HG02885 (cell line): ENCODE results near the gene STRADB.
"Not testable (repeated sequence)": the region's sequence is repeated elsewhere in the genome, so short reads cannot be mapped to it uniquely, and the experiment has no call there.

ENCODE experiments used
- ATAC-seq: cut with Tn5 transposase; IDR thresholded peaks from one replicate; pipeline ENCODE4 v1.9.1; 2021; ENCODE audit warnings: mild to moderate bottlenecking; ENCODE audit not compliant: unreplicated experiment, poor library complexity

The STRADB gene

DNA sequence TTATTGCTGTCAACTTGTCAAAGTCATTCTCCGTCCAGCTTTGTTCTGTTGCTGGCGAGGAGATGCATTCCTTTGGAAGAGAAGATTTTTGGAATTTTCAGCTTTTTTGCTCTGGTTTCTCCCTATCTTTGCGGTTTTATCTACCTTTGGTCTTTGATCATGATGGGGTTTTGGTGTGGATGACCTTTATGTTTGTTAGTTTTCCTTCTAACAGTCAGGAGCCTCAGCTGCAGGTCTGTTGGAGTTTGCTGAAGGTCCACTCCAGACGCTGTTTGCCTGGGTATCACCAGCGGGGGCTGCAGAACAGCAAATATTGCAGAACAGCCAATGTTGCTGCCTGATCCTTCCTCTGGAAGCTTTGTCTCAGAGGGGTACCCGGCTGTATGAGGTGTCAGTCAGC lies 21.7 kb upstream of the STRADB start:
- ATAC-seq, result not testable (repeated sequence)

DNA sequence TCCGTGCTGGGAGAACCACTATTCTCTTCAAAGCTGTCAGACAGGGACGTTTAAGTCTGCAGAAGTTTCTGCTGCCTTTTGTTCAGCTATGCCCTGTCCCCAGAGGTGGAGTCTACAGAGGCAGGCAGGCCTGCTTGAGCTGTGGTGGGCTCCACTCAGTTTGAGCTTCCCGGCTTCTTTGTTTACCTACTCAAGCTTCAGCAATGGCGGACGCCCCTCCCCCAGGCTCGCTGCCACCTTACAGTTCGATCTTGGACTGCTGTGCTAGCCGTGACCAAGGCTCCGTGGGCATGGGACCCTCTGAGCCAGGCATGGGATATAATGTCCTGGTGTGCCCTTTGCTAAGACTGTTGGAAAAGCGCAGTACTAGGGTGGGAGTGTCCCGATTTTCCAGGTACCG lies 21.2 kb upstream of the STRADB start:
- ATAC-seq, result not testable (repeated sequence)

DNA sequence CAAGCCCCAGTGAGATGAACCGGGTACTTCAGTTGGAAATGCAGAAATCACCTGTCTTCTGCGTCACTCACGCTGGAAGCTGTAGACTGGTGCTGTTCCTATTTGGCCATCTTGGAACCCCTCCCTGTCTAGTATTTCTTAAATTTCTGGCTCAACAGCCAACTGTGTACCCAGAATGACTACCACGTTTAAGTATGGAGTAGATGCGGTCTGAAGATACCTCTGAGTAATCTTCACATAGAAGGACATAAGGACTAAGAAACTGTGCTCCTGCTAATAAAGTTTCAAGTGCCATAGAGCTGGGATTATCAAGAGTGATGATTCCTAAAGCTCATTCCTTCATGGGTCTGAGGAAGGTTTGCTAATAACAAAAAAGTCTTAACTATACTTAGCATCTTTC lies 20.7 kb upstream of the STRADB start:
- no peak for ATAC-seq

DNA sequence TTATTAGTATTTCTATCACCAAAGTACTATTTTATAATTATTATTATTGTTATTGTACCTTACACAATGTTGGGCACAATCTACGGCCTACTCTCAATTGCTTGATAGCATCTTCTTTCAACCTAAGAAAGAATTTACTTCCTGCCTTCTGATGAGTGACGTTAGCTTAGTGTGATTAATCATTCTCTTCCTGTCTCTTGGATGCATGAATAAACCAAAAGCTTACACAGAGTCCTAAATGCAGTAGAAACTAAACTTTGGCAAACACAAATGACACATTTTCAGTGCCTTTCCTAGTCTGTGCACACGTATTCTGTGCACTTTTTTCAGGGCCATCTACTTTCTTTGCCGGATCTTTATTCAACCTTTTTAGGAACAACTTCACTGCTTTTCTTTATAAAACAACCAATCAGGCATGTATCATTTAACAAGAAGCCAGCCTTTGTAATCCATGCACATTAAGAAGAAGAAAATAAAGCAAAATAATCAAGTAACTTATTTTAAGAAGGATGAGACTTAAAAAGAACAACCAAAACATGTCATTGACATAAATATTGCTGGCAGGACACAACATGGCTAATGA lies 19.4 kb upstream of the STRADB start:
- ATAC-seq, result no peak

DNA sequence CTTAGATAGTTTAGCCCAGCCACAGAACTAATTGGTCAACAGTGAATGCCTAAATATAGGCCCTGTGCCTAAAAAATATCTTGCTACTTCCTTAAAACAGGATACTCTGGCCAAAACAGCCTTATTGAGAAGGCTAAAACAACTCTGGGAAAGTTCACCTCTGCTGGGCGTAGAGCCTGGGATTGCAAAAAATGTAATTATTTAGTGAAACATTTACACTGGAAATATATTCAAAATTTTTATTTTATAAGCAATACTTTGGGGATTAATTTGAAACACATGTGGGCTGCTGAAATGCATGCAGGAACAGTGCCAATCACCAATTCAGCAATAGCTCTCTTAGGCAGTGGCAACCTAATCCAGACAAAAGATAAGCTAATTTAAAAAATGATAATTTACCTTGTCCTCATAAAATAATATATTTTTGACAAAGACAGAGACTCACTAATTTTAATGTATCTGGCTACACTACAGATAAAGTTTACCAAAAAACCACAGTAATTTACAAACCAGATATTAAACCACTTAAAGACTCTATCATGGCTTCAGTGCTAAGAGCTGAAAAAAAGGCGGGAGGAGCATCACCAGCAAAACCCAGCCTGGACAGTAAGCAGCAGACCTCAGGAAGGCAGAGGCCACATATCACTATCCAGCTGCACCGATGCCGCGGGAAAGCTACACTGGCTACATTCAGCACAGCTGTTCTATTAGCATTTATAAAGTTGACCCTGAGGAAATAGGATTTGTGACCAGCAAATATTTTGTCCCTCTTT lies 18.7 kb upstream of the STRADB start:
- no peak for ATAC-seq

DNA sequence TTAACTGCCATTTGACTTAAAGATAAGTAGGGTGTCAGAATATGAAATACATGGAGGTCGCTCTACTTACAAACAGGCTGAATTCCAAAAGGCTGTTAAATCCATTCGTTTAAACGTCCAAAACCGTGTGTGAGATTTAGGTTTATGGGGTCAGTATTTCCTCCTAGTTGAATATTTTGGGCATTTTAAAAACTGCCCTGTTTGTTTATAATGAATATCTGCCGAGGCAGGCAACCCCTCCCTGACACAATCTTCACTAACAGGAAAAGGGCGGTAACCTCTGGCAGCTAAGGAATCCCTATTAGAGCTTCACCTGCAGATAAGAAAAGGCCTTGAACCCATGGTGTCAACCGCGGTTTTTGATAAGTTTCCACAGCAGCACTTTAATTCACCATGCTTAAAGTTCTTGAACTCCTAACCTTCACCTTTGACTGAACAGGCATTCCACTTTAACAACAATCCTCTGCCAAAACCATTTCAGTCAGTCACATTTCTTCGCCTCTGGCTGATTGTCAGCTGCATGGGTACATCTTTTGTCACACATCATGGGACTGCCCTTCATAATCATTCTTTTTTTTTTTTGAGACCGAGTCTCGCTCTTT lies 18.0 kb upstream of the STRADB start:
- no peak for ATAC-seq

DNA sequence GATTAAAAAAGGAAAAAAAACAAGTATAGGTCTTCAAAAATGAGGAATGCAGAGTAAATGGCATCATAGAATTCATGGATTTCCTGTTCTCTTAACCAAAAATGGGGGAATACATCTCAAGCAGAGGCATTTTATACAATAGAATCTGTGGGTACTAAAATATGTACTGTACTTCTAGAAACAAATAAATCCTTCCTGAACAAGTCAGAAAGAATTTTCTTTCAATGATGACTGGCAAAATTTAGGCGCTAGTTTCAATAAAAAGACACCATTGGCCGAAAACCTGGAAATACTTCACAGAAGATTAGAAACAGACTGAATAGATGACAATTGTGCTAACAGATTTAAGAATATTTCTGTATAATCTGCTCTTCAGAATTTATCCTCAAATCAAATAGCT lies 15.4 kb upstream of the STRADB start:
- no peak for ATAC-seq

DNA sequence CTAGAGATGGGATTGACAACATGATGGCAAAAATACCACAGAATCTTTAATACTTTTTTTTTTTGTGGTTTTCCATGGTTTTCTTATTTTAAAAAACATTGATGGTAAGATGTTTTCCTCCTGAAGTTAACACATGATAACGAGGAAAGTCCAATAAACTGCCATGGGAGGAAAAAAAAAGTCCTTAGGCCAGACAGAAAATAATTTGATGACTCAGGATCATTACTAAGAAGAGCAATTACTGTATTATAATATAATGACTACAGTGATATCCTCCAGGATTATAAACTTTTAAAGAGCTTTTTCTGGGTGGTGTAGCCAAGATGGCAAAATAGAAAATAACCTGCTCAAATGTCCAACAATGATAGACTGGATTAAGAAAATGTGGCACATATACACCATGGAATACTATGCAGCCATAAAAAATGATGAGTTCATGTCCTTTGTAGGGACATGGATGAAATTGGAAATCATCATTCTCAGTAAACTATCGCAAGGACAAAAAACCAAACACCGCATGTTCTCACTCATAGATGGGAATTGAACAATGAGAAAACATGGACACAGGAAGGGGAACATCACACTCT lies 12.1 kb upstream of the STRADB start:
- ATAC-seq, result not testable (repeated sequence)

DNA sequence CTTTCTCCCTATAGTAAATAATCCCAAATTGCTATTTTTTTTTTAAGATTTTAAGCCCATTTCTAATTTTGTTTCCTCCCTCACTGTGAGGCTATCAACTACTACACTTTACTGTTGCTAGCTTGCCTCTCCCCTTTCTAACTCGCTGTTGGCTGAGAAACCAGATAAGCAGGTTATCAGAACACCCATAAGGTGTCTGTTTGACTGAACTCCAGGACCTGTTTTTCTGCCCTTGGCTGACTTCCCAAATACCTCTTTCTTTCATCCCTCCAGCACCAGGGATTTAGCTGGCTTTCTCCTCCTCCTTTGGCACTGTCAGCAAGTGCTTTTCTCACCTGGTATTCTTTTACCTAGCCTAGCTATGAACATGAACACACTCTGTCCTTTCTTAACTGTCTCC lies 11.4 kb upstream of the STRADB start:
- ATAC-seq, result no peak

DNA sequence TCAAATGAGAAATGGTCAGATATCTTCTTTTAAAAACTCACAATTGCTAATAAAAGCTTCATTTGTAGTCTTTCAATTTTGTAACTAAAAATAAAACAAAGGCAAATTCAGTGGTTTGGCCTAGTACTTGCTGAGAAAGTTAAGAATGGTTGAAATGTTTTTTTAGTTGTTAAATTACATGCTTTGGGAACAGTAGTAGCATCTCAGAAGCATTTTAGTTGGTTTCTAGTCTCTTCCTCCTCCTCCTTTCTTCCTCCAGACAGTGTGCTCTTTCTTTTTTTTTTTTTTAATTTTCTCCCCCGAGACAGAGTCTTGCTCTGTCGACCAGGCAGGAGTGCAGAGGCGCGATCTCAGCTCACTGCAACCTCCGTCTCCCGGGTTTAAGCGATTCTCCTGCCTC lies 10.1 kb upstream of the STRADB start:
- ATAC-seq, result peak; percentile 63

DNA sequence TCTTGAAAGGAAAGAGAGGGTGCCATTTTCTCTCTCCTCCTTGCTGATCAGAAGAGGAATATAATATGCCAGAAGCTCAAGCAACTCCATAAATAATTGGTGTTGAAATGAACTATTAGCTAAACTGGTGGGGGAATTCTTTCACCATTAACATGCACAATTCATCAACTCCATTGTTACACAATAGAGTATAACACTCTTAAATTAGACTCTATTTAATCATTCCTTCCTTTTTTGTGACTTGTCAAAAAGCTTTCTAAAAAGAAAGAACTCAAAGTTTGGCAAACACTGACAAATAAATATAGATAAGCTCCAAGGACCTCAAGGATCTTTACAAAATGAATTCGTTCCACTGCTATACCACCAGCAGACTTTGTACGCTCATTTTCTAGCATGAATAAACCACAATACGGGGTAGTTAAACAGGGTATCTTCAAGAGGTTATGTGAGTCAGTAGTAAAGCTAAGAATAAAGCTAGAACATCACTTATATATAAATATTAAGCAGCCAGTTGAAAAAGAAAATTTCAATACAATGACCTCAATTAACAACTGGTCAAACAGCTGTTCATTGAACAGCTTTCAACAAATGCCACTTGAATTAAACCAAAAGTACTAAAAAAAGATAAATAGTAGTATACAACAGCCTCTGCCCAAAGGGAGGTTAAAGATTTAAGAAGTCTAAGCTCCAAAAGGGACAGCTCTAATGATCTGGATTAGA lies 6.6 kb upstream of the STRADB start:
- ATAC-seq, result no peak

DNA sequence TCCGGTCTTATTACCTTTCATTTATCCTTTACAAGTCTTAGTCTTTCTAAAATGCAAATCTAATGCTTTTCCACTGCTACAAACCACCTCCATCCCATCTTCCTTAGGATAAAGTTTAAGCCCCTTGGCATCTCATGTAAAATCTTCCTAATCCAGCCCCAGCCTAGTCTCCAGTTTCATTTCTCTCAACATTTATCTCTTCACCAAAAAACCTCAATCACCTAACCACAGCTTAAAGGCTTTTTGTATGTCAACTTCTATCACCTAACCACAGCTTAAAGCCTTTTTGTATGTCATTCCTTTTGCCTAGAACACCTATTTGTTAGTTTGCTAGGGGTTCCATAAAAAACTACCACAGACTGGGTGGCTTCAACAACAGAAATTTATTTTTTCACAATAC lies 4.5 kb upstream of the STRADB start:
- no peak for ATAC-seq

DNA sequence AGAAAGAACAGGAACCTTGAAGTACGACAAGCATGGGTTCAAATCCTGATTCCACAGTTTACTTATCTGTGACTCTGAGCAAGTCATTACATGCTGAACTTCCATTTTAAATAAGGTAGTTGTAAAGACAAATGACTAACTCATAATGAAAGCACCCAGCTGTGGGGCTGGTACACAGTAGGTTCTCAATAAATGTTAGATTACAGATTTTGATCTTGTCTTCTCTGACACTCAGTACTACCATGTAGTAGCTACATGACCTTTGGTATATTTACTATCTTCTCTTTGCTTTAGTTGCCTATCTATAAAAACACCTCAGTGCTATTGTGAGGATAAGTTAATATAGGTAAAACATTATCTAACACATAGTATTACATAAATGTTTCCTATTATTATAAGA lies 3.5 kb upstream of the STRADB start:
- ATAC-seq, result no peak

DNA sequence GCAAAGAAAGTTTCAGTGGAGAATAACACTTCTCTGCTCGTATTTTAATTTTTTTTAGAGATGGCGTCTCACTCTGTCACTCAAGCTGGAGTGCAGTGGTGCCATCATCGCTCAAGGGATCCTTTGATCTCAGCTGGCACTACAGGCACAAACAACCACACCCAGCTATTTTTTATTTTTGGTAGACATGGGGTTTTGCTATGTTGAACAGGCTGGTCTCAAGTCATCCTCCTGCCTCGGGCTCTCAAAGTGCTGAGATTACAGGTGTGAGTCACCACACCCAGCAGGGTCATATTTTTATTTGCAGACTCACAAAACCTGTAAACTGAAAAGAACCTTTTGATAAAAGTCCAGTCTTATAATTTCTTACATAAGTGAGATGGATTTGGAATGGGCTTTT lies 2.8 kb upstream of the STRADB start:
- no peak for ATAC-seq

DNA sequence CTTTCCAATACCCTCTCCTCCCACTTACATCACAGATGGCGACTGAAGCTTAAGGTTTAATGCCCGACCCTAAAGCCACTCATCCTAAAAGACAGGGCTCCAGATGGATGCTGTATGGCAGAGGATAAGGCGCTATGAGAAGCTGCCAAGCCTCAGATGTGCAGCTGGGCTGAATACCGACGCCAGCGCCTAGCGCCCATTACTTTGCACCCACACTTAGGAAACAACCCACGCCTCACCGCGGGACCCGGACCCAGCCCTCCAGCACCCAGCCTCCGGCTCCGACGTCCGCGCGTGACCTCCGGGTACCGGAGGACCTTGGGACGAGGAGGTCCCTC lies 617 bp upstream of the STRADB start:
- ATAC-seq, result peak; percentile 21

DNA sequence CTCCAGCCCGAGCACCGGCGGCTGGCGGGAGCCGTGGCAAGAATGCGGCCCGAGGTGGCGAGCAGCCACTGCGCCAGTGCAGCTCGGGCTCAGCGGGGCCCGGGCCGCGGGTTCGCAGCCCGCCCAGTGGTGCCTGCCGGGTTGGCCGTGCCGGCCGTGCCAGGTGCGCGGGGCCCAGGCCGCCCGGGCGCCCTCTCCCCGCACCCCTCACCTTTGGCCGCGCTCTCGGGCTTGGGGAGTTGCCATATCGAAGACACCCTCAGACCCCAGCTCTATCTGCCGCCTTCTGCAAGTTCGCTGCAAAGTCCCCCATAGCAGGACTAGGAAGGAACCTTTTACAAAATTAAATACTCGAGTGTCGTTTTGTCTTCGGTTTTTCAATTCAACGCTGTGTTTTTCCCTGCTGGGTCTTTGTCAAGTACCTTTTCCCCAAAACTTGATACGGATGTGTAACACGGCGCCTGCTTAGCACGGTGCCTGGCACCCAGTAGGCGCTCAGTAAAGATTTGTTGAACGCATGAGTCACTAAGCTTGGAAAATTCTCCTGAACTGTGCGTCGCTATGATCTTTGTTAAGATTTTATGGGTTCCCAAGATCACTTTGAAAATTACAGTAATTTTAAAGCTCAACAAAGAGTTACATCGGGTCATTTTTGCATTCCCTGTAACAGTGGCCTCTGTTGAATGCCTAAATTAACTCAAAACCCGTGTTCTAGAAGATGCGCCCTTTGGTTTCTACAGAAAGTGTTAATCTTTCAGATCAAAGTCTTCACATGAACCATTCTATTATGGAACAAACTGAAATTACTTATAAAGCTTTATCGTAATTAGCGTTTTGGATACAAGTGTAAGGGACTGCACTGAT lies 750 bp downstream of the STRADB start:
- no peak for ATAC-seq

DNA sequence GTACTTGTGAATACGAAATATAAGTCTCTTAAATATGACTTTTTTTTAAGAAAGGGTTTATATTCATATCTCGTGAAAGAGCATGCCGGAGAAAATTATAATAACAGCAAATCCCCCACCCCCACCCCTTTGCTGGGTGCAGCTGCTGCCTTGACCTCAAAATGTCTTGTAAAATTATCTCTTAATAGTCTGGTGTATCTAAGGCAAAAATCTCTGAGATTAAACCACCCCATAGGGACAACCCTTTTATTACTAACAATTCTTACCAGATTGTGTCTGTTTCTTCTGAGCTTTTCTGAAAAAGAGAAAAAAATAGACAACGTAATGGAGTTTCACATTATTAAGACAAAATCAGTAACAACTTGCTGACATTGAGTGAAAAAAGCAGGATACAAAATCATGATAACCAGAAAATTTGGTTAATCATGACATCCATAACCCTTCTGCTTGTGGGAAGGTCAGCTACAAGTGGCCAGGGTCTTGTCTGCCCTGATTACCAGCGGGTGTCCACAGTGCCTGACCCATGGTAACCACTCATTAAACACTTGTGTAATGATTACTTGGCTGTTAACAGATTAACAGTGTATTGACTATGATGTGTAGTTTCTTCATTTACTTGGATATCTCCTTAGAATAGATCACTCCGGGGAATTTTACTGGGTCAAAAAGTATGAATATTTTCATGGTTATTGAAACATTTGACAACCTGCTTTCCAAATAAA lies 1.5 kb downstream of the STRADB start:
- ATAC-seq, result no peak

DNA sequence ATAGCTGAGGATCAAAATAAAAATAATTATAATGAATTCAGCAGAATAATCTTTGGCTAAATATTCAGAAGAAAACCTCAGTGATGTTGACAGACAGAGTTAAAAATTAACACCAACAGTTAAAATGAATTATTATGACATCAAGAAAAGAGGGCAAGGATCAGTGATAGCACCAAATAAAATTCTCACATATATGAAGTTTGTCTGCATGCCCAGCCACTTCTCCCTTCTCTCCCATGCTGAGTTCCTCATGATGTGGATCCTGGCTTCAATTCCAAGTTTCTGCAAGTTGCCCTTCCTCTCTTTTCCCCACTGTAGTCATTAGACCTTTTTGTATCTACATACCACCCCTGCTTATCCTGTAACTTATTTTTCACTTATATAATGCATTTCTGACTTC lies 6.8 kb downstream of the STRADB start:
- no peak for ATAC-seq

DNA sequence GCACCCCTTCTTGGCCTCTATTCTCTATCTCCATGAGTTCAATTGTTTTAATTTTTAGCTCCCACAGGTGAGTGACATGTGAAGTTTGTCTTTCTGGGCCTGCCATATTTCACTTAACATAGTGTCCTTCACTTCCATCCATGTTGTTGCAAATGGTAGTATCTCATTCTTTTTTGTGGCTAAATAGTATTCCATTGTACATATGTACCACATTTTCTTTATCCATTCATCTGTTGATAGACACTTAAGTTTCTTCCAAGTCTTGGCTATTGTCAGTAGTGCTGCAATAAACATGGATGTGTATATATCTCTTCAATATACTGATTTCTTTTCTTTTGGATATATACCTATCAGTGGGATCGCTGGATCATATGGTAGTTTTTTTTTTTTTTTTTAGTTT lies 9.0 kb downstream of the STRADB start:
- ATAC-seq, result no peak
